Measurements from ENCODE around the gene ALKBH3.

Gene ALKBH3

GRCh38 chr11:43942662-43943371 is 62.2 kb downstream of the ALKBH3 start:
- DNase-seq, result peak; percentile 12

GRCh38 chr11:43943372-43943930 is 62.8 kb downstream of the ALKBH3 start:
- no peak for DNase-seq

GRCh38 chr11:43943931-43944751 is 63.5 kb downstream of the ALKBH3 start:
- DNase-seq, result no peak

DNA sequence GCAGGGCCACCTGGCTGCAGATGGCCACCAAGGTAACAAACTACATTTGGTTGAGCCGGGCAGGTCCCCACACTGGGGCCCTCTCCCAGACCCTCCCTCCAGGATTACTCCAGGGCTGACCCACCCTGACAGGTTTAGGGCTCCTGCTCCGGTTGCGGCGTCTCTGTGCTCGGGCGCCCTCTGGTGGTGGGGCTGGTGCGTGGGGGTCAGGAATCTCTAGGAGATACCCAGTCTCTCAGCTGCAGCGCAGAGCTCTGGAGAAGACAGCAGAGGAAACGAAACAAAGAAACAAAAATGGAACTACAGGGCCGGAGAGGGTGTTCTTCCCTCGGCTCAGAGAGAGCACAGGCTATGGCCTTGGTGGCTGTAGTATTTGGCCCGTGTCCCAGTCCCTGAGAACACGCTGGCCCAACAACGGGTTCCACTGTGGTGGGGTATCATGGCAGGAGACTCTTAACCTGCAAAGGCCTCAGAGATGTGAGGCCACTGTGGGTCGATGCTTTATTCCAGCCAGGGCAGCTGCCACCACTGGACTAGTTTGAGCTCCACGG is 64.2 kb downstream of the ALKBH3 start:
- peak; percentile 84 for DNase-seq

DNA sequence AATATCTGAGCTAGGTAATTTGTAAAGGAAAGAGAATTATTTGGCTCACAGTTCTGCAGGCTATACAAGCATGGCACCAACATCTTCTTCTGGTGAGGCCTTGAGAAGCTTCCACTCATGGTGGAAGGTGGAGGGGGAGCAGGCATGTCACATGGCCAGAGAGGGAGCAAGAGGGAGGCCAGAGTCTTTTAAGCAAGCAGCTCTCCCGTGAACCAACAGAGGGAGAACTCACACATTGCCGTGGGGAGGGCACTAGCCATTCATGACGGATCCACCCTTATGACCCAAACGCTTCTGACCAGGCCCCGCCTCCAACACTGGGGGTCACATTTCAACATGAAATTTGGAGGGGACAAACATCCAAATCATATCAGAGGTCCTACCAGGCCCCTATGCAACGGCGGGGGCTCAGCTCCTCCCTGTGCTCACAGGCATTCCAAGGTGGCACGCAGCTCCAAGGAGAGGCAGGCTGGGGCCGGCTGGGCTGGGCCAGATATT is 66.4 kb downstream of the ALKBH3 start:
- DNase-seq, result peak; percentile 16

DNA sequence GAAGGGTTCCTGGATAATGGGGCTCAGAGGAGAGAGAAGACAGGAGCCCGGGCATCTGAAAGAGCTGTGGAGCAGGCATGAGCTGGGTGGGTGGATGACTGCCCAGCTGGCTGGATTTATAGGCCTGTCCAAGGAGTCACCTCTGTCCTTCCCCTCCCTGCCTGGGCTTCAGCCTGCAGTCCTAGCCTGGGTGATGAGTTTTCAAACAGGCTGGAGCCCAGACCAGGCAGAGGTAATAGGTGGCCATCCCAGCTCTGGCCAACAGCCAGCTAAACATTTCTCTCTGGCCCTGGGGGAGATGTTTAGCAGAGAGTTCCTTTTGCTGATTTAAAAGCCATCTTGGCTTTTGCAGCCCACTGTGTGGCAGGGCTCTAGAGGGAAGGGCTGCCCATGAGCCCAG is 67.2 kb downstream of the ALKBH3 start:
- no peak for DNase-seq

DNA sequence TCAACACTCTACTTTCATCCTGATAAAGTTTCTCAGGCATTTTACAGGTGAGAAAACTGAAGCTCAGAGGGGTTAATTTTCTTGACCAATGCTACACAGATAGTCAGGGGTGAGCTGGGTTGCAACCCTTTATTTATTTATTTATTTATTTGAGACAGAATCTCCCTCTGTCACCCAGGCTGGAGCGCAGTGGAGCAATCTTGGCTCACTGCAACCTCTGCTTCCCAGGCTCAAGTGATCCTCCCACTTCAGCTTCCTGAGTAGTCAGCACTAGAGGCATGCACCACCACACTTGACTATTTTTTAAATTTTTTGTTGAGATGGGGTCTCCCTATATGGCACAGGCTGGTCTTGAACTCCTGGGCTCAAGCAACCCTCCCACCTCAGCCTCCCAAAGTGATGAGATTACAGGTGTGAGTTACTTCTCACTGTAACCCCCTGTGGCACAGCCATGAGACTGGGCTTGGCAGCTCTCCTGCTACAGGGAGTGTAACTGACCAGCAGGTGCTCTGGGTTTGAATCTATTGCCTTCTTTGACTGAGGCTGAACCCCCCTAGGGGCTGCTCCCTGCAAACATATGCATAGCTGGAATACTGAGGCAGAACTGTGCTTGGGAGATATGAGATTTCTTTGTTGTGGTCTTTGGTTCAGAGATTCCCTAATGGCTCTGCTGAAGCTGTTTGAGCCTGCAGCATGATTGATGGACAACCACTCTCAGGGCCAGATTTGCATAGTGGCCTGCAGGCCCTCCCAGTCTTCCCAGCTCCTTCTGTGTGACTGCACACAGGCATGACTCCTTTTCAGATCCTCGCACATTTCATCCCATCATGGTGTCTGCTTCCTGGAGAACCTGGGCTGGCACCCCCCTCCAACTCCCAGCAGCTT is 68.0 kb downstream of the ALKBH3 start:
- no peak for DNase-seq

- DNase-seq, result no peak
These were observed 69.8 kb downstream of the ALKBH3 start for GRCh38 chr11:43950311-43950855.

GRCh38 chr11:43951231-43951630 is 70.6 kb downstream of the ALKBH3 start:
- no peak for DNase-seq

DNA sequence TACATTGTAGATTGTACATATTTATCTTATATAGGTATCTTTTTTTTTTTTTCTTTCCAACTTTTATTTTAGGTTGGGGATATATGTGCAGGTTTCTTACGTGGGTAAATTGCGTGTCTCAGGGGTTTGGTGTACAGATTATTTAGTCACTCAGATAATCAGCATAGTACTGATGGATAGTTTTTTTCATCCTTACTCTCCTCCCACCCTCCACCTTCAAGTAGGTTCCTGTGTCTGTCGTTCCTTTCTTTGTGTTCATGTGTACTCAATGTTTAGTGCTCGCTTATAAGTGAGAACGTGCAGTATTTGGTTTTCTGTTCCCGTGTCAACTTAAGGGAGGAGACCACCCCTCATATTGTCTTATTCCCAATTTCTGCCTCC is 71.4 kb downstream of the ALKBH3 start:
- no peak for DNase-seq

DNA sequence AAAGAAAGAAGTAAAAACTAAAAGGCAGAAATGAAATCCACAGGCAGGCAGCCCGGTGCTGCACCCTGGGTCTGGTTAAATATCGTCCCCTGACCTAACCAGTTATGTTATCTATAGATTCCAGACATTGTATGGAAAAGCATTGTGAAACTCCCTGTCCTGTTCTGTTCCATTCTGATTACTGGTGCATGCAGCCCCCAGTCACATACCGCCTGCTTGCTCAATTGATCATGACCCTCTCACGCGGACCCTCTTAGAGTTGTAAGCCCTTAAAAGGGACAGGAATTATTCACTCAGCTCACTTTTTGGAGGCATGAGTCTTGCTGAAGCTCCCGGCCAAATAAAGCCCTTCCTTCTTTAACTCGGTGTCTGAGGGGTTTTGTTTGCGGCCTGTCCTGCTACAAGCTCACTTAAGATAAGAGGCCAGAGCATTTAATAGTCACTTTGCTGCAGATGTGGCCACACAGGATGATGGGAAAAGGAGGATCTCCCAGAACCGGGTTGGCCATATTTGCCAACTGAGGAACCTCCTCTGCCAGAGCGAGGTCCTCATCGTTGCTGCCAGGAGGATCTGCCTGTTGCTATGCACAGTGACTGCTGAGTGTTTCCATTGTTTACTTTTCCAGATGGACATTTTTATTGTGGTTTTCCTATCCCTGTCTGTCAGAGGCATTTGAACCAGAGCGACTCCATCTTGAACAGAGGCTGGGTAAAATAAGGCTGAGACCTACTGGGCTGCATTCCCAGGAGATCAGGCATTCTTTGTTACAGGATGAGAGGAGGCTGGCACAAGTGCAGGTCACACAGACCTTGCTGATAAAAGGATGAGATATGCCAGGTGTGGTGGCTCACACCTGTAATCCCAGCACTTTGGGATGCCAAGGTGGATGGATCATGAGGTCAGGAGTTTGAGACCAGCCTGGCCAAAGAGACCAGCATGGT is 72.0 kb downstream of the ALKBH3 start:
- DNase-seq, result no peak

GRCh38 chr11:43953521-43953920 is 72.9 kb downstream of the ALKBH3 start:
- no peak for DNase-seq

- DNase-seq, result no peak
These were observed 73.6 kb downstream of the ALKBH3 start for GRCh38 chr11:43954241-43954640.

DNA sequence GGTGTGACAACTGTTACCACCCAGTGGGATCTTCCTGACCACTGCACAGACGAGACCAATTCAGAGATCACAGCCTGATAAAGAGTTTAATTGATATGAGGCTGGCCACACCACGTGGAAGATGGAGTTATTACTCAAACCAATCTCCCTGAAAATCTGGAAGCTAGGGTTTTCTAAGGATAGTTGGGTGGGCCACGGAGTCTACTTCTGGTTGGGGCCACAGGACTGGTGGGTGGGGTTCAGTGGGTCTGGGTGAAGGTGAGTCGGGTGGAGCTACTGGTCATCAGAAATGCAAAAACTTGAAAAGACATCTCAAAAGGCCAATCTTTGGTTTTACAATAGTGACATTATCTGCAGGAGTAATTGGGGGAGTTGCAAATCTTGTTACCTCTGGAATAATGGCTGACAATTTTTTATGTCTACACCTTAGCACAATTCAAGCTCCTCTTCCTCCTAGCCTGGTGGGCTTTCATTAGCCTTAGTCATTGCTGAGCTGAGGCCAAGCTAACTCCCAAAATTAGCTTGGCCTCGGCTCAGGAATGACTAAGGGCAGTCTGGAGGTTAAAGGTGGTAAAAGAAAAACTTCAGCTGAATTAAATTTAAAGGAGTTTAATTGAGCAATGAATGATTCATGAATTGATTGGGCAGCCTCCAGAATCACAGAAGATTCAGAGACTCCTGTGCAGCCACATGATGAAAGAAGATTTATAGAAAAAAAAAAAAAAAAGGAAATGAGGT is 74.9 kb downstream of the ALKBH3 start:
- DNase-seq, result peak; percentile 14

DNA sequence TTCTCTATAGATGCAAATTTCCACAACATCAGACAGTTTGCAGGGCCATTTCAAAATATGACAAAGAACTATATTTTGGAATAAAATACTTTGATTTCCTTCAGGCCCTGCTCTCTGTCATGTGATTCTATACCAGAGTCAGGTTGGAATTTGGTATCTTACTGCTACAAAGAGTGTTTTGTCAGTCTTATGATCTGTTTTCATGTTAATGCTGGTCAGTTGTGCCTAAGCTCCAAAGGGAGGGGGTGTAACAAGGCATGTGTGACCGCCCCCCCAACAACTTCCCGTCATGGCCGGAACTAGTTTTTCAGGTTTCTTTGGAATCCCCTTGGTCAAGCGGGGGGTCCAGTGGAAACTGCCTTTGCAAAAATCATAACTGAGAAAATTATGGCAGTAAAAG is 76.9 kb downstream of the ALKBH3 start:
- DNase-seq, result no peak

GRCh38 chr11:43959321-43959995 is 78.8 kb downstream of the ALKBH3 start:
- no peak for DNase-seq

DNA sequence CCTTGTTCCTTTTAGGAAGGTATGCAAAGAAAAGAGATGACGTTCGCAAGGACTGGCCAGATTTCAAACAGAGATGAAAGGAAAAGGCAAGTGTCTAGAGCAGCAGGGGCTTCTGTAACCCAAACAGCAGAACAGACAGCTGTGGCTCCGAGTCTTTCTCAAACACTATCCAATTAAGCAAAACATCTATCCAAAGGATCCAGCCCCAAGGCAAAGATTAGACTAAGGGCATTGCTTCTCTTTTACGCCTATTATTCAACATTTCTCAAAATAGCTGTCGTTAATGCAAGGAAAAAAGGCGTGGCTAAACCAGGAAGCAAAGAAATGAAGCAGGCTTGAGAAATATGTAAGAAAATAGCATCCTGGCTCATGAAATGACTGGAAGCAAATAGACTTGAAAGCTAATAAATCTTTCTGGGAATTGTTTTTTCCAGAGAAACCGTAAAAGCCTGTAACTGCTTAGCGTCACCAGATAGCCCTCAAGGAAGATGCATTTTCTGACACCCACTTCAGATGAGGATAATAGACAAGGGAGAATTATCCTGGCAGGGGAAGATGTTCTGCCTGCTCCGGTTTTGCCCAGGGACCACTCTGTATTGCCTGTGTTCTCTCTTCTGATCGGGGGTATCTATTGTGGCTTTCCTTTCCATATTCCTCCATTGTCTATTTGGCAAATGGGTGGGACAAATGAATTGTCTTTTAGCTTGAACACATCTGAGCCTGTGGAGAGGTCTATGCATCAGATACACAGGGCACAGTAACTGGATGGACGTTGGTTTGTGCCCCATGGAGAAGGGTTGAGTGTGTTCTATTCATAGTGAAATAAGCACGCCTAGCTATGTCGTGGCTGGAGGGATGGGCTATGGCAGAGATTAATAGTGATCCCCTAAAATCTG is 82.0 kb downstream of the ALKBH3 start:
- no peak for DNase-seq

- DNase-seq, result no peak
These were observed 82.6 kb downstream of the ALKBH3 start for GRCh38 chr11:43963279-43963620.

DNA sequence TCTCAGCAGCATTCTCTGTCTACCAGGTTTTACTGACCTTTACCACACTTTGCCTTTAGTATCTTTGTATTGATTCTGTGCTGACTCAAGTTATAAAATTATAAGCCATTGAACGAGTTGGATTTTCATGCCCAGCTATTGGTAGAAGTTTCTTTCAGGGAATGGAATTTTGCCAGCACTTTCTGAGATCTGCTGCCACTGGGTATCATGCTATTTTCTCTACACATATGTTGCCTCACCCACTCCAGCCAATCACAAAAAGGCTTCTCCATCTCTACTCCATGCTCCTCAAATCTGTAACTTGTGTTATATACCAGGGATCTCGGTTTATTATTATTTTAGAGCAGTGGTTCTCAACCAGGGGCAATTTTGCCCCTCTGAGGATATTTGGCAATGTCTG is 87.0 kb downstream of the ALKBH3 start:
- no peak for DNase-seq
